Measurements from ENCODE around the gene PLCD3. TPM values are rescaled to one million over a fixed set of nuclear protein-coding genes. Genes with fewer than 3 reads are reported as not detected.
A peak's percentile ranks its signal among the peaks of the same experiment; 100 is the strongest.

PLCD3 gene
- total and polyA plus RNA-seq, 2 of the 13 experiments (the other 11 are each of a cell fraction or from before 2014, with no cell fraction given) = 11.3 to 39.1 TPM

DNA sequence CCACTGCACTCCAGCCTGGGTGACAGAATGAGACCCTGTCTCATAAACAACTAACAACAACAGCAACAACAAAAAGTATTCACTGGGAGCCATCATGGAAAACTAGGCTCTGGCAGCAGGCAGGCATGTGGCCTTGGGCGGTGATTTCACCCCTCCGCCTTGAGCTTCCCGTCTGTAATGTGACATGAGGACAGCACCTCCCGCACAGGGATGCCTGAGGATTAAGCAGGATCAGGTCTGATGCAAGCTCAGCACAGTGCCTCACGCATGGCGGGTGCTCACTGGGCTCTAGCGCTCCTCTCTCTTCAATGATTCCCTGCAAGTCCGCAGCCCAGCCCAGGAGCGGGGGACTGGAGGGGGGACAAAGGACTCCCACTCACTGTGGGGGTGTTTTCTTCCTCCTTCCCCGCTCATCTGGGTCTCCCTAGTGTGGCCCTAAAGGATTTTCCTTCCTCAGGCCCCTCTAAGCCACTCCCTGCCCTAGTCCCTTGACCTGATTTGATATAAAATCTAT, 2.8 kb downstream of the PLCD3 start (continued):
- peak; percentile 60; the same call in 1 of the 2 replicates for TF ChIP-seq MAFF (IDR thresholded peaks at IDR 0.05; ENCODE audit: low read depth, low read length)
- TF ChIP-seq ZFP36L2 (CRISPR knock-in tag; IDR thresholded peaks at IDR 0.05) = no peak
- TF ChIP-seq, protein P1, sequence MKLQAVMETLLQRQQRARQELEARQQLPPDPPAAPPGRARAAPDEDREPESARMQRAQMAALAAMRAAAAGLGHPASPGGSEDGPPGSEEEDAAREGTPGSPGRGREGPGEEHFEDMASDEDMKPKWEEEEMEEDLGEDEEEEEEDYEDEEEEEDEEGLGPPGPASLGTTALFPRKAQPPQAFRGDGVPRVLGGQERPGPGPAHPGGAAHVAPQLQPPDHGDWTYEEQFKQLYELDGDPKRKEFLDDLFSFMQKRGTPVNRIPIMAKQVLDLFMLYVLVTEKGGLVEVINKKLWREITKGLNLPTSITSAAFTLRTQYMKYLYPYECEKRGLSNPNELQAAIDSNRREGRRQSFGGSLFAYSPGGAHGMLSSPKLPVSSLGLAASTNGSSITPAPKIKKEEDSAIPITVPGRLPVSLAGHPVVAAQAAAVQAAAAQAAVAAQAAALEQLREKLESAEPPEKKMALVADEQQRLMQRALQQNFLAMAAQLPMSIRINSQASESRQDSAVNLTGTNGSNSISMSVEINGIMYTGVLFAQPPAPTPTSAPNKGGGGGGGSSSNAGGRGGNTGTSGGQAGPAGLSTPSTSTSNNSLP (IDR thresholded peaks at IDR 0.05; ENCODE audit: low read depth, low read length) = peak; percentile 46; the same call in 1 of the 2 replicates
- TF ChIP-seq, protein P2, sequence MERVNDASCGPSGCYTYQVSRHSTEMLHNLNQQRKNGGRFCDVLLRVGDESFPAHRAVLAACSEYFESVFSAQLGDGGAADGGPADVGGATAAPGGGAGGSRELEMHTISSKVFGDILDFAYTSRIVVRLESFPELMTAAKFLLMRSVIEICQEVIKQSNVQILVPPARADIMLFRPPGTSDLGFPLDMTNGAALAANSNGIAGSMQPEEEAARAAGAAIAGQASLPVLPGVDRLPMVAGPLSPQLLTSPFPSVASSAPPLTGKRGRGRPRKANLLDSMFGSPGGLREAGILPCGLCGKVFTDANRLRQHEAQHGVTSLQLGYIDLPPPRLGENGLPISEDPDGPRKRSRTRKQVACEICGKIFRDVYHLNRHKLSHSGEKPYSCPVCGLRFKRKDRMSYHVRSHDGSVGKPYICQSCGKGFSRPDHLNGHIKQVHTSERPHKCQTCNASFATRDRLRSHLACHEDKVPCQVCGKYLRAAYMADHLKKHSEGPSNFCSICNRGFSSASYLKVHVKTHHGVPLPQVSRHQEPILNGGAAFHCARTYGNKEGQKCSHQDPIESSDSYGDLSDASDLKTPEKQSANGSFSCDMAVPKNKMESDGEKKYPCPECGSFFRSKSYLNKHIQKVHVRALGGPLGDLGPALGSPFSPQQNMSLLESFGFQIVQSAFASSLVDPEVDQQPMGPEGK (CRISPR knock-in tag; IDR thresholded peaks at IDR 0.05) = peak; percentile 84
- TF ChIP-seq, protein P3, sequence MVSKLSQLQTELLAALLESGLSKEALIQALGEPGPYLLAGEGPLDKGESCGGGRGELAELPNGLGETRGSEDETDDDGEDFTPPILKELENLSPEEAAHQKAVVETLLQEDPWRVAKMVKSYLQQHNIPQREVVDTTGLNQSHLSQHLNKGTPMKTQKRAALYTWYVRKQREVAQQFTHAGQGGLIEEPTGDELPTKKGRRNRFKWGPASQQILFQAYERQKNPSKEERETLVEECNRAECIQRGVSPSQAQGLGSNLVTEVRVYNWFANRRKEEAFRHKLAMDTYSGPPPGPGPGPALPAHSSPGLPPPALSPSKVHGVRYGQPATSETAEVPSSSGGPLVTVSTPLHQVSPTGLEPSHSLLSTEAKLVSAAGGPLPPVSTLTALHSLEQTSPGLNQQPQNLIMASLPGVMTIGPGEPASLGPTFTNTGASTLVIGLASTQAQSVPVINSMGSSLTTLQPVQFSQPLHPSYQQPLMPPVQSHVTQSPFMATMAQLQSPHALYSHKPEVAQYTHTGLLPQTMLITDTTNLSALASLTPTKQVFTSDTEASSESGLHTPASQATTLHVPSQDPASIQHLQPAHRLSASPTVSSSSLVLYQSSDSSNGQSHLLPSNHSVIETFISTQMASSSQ (IDR thresholded peaks at IDR 0.05; ENCODE audit: low read depth) = no peak
- TF ChIP-seq, protein P3 (CRISPR knock-in tag; IDR thresholded peaks at IDR 0.05; ENCODE audit: borderline replicate concordance) = 0 out of 2 replicates have a peak, but pooled peaks have one; percentile 27
- TF ChIP-seq, protein P4, sequence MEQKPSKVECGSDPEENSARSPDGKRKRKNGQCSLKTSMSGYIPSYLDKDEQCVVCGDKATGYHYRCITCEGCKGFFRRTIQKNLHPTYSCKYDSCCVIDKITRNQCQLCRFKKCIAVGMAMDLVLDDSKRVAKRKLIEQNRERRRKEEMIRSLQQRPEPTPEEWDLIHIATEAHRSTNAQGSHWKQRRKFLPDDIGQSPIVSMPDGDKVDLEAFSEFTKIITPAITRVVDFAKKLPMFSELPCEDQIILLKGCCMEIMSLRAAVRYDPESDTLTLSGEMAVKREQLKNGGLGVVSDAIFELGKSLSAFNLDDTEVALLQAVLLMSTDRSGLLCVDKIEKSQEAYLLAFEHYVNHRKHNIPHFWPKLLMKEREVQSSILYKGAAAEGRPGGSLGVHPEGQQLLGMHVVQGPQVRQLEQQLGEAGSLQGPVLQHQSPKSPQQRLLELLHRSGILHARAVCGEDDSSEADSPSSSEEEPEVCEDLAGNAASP (CRISPR knock-in tag; IDR thresholded peaks at IDR 0.05; ENCODE audit: borderline replicate concordance) = peak; percentile 95
- peak; percentile 62; the same call in 1 of the 2 replicates for TF ChIP-seq ZSCAN25 (CRISPR knock-in tag; IDR thresholded peaks at IDR 0.05)
- no peak for TF ChIP-seq FOXK2 (IDR thresholded peaks at IDR 0.05)
- TF ChIP-seq, protein P5, sequence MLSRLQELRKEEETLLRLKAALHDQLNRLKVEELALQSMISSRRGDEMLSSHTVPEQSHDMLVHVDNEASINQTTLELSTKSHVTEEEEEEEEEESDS (CRISPR knock-in tag; IDR thresholded peaks at IDR 0.05; ENCODE audit: borderline replicate concordance) = no peak
- TF ChIP-seq, protein P6, sequence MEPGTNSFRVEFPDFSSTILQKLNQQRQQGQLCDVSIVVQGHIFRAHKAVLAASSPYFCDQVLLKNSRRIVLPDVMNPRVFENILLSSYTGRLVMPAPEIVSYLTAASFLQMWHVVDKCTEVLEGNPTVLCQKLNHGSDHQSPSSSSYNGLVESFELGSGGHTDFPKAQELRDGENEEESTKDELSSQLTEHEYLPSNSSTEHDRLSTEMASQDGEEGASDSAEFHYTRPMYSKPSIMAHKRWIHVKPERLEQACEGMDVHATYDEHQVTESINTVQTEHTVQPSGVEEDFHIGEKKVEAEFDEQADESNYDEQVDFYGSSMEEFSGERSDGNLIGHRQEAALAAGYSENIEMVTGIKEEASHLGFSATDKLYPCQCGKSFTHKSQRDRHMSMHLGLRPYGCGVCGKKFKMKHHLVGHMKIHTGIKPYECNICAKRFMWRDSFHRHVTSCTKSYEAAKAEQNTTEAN (CRISPR knock-in tag; conservative IDR thresholded peaks at IDR 0.05) = peak; percentile 69; the same call in 1 of the 2 replicates
- TF ChIP-seq, protein P7, sequence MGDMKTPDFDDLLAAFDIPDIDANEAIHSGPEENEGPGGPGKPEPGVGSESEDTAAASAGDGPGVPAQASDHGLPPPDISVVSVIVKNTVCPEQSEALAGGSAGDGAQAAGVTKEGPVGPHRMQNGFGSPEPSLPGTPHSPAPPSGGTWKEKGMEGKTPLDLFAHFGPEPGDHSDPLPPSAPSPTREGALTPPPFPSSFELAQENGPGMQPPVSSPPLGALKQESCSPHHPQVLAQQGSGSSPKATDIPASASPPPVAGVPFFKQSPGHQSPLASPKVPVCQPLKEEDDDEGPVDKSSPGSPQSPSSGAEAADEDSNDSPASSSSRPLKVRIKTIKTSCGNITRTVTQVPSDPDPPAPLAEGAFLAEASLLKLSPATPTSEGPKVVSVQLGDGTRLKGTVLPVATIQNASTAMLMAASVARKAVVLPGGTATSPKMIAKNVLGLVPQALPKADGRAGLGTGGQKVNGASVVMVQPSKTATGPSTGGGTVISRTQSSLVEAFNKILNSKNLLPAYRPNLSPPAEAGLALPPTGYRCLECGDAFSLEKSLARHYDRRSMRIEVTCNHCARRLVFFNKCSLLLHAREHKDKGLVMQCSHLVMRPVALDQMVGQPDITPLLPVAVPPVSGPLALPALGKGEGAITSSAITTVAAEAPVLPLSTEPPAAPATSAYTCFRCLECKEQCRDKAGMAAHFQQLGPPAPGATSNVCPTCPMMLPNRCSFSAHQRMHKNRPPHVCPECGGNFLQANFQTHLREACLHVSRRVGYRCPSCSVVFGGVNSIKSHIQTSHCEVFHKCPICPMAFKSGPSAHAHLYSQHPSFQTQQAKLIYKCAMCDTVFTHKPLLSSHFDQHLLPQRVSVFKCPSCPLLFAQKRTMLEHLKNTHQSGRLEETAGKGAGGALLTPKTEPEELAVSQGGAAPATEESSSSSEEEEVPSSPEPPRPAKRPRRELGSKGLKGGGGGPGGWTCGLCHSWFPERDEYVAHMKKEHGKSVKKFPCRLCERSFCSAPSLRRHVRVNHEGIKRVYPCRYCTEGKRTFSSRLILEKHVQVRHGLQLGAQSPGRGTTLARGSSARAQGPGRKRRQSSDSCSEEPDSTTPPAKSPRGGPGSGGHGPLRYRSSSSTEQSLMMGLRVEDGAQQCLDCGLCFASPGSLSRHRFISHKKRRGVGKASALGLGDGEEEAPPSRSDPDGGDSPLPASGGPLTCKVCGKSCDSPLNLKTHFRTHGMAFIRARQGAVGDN (CRISPR knock-in tag; IDR thresholded peaks at IDR 0.05) = peak; percentile 82
- TF ChIP-seq ZBTB3 (CRISPR knock-in tag; IDR thresholded peaks at IDR 0.05; ENCODE audit: borderline replicate concordance, low read depth) = no peak
